ENCODE data around the gene AP2A2.

DNA sequence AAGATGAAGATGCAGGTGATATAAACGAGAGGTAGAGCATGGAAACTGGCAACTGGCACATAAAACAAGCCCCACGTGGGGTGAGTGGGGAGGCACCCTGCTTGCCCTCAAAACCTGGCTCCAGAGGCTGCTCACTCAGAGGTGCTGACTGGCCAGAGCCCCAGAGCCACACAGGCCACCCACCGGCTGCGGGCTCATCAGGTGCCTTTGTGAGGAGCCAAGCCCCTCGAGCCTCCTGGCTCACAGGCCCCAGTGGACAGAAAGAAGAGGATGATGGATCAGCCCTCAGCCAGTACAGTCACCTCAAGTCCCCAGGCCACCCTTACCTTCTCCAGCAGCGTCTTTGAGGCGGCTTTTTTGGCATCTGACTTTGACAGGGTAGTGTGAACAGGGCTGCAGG is 21.3 kb upstream of the AP2A2 start:
- TF ChIP-seq, protein P1, sequence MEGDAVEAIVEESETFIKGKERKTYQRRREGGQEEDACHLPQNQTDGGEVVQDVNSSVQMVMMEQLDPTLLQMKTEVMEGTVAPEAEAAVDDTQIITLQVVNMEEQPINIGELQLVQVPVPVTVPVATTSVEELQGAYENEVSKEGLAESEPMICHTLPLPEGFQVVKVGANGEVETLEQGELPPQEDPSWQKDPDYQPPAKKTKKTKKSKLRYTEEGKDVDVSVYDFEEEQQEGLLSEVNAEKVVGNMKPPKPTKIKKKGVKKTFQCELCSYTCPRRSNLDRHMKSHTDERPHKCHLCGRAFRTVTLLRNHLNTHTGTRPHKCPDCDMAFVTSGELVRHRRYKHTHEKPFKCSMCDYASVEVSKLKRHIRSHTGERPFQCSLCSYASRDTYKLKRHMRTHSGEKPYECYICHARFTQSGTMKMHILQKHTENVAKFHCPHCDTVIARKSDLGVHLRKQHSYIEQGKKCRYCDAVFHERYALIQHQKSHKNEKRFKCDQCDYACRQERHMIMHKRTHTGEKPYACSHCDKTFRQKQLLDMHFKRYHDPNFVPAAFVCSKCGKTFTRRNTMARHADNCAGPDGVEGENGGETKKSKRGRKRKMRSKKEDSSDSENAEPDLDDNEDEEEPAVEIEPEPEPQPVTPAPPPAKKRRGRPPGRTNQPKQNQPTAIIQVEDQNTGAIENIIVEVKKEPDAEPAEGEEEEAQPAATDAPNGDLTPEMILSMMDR (IDR thresholded peaks at IDR 0.05; ENCODE audit: low read depth, low read length, poor library complexity, severe bottlenecking): no peak
- no peak for TF ChIP-seq EZH2phosphoT487 (IDR thresholded peaks at IDR 0.05; ENCODE audit: borderline replicate concordance, low read length)
